ENCODE measurements around the gene PCGF2. TPM values are rescaled to one million over a fixed set of nuclear protein-coding genes. Genes with fewer than 3 reads are reported as not detected.

PCGF2 gene
- total and polyA plus RNA-seq, 10 of the 15 experiments (the other 5 are each of a cell fraction or from before 2014, with no cell fraction given): 2.7 to 35.6 (median 7.2) TPM

- H3K4me1 ChIP-seq (ENCODE audit: control insufficient read depth, insufficient read depth, low read length): no peaks in the 10 kb centered on the region
- no peaks in the 10 kb centered on the region for H3K27me3 ChIP-seq (replicated peaks in 1 of 2; ENCODE audit: control insufficient read depth in 2 of 2, insufficient read depth in 2 of 2, low read length in 1 of 2)
- H3K27ac ChIP-seq (ENCODE audit: control insufficient read depth, insufficient read depth): no peak overlapping the region
- ChIA-PET RAD21 (ENCODE audit: unreplicated experiment) (interaction anchor here (0.6 kb wide), 1 partner anchor 571 kb away, joined by 3 read pairs; no protein-coding TSS in a partner anchor), POLR2A (interaction anchor here (0.6 kb wide), 1 partner anchor 22 kb away, joined by 3 read pairs; no protein-coding TSS in a partner anchor), CTCF (interaction anchor here (0.8 to 1.3 kb wide), 4 partner anchors 85 to 413 kb away, joined by 3 to 5 read pairs (median 4); no protein-coding TSS in a partner anchor), SMC1A (ENCODE audit: uncharacterized antibody, unreplicated experiment) (interaction anchor here (1.7 kb wide), 1 partner anchor 221 kb away, joined by 5 read pairs; no protein-coding TSS in a partner anchor)
- DNase-seq (ENCODE audit: low read depth, low spot score) (no peak), ATAC-seq (peak; percentile 48), FAIRE-seq (no peak)
- in situ Hi-C loops (cut with MboI) (no loop called here), intact Hi-C loops (cut with micrococcal nuclease; ENCODE audit: unreplicated experiment) (no loop called here)
- TF ChIP-seq RAD21 (IDR thresholded peaks at IDR 0.05; ENCODE audit: insufficient read depth, low read depth, low read length): peak; percentile 39; the same call in 1 of the 2 replicates
- peak; percentile 20 to 34 (median 27); a peak in 4 of 6 replicates for TF ChIP-seq CTCF (IDR thresholded peaks at IDR 0.05 in 2 of 3, conservative IDR thresholded peaks at IDR 0.05 in 1 of 3; ENCODE audit: control insufficient read depth in 2 of 3, extremely low read depth in 1 of 3, insufficient read depth in 1 of 3, low read depth in 3 of 3, low read length in 3 of 3)
- no peak for TF ChIP-seq RBBP5 (conservative IDR thresholded peaks at IDR 0.05)
- no peak for TF ChIP-seq BRCA1 (IDR thresholded peaks at IDR 0.05; ENCODE audit: low read depth, low read length)
- no peak for TF ChIP-seq IKZF1 (conservative IDR thresholded peaks at IDR 0.05)
- no TSS peak for BruUV-seq (replicated peaks)
- WGBS (ENCODE audit: insufficient coverage, insufficient replicate concordance, low lambda C conversion rate, missing lambda C conversion rate): 75% methylated on average over 4 of the region's 4 CpGs
- no peaks in the 10 kb centered on the region for H3K9me3 ChIP-seq (replicated peaks; ENCODE audit: control insufficient read depth, insufficient read depth, low read length)
- peaks cover 18 to 35% of the 10 kb centered on the region in 2 experiments for H3K36me3 ChIP-seq (ENCODE audit: control insufficient read depth in 2 of 2, insufficient read depth in 2 of 2, low read length in 1 of 2)
- H4K20me1 ChIP-seq (ENCODE audit: control insufficient read depth, insufficient read depth): no peaks in the 10 kb centered on the region
- no peaks in the 10 kb centered on the region for H3K79me2 ChIP-seq (ENCODE audit: control insufficient read depth, insufficient read depth, low read length)
- H3K9ac ChIP-seq (ENCODE audit: control insufficient read depth, insufficient read depth, low read length): no peak overlapping the region
- H3K4me2 ChIP-seq (ENCODE audit: control insufficient read depth, insufficient read depth): no peak overlapping the region
- H2AFZ ChIP-seq (ENCODE audit: control insufficient read depth, low read depth, low read length): no peak overlapping the region
- no peak overlapping the region for H3K4me3 ChIP-seq
Observed at GRCh38 chr17:38761612-38762011, 13.5 kb upstream of the PCGF2 start.

Data from GM12878 (cell line).